GM12875 (cell line): ENCODE results near the gene SETBP1.

Experiments used
- H3K4me3 ChIP-seq: one replicate; pipeline ENCODE4 v1.5.1; 2011; ENCODE audit warnings: low read depth, low read length, control low read depth
- TF ChIP-seq, protein P1 (sequence below): IDR thresholded peaks from 2 replicates; pipeline ENCODE4 v1.5.1; 2011; ENCODE audit warnings: low read depth, mild to moderate bottlenecking, control low read depth, inconsistent platforms, low read length, moderate library complexity, borderline replicate concordance; ENCODE audit not compliant: insufficient read depth

Gene SETBP1

DNA sequence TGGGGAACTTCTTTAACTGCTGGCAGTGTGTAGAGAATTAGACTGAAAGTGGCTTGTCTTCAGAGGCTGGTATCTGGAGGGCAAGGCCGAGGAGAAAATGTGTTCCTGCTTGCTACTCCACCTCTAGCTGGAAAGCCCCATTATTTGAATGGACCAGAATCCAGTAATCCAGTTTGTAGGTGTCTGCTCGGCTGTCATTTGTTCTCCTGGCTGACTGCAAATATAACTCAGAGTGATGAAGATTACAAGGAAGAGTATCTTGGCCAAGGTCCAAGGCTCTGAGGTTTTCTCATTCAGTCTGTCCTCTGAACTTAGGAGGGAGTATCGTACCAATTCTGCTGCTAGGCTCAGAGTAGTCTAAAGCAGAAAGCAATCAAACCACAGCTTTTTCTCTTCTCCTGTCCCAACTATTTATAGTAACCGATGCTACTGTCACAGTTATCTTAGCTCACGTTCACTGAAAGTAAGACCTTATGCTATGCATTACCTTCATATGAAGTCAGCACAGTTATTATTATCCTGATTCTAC lies 228.6 kb downstream of the SETBP1 start:
- TF ChIP-seq, protein P1, sequence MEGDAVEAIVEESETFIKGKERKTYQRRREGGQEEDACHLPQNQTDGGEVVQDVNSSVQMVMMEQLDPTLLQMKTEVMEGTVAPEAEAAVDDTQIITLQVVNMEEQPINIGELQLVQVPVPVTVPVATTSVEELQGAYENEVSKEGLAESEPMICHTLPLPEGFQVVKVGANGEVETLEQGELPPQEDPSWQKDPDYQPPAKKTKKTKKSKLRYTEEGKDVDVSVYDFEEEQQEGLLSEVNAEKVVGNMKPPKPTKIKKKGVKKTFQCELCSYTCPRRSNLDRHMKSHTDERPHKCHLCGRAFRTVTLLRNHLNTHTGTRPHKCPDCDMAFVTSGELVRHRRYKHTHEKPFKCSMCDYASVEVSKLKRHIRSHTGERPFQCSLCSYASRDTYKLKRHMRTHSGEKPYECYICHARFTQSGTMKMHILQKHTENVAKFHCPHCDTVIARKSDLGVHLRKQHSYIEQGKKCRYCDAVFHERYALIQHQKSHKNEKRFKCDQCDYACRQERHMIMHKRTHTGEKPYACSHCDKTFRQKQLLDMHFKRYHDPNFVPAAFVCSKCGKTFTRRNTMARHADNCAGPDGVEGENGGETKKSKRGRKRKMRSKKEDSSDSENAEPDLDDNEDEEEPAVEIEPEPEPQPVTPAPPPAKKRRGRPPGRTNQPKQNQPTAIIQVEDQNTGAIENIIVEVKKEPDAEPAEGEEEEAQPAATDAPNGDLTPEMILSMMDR, result no peak

DNA sequence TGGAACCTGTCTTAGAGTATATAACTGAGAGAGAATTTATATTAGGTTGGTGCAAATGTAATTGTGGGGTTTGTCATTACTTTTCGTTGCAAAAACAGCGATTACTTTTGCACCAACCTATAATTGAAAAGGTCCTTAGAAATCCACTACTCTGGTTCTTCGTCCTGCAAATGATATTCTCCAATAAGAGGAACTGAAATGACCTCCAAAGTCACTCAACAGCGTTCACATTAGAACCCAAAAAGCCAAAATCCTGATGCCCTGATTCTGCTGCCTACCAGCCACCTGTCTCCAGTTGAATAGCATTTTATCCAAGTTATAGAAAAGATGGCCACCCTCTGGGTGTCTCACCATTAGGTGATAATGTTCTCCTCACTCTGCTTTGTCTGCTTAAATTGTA lies 230.6 kb downstream of the SETBP1 start:
- TF ChIP-seq, protein P1, result no peak
- no peak overlapping the region for H3K4me3 ChIP-seq

More for the DNA sequence above, 228.6 kb downstream of the SETBP1 start:
- H3K4me3 ChIP-seq, result no peak overlapping the region

DNA sequence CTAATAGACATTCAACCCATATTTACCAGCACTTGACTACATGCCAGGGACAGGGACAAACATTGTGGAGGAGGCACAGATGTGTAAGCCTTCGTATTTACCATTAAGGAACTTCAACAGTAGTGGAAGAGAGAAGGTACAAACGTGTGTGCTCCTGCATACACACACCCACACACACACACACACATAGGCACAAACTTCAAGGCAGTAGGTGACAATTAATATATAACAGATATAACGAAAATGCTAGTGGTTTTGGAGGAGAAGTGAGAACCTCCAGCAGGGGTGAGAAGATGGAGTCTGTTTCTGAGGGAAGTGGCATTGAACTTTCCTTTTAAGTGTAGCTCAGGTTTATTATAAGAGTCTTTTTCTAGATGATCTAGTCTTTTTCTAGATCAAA lies 231.1 kb downstream of the SETBP1 start:
- TF ChIP-seq, protein P1, result no peak
- no peak overlapping the region for H3K4me3 ChIP-seq

DNA sequence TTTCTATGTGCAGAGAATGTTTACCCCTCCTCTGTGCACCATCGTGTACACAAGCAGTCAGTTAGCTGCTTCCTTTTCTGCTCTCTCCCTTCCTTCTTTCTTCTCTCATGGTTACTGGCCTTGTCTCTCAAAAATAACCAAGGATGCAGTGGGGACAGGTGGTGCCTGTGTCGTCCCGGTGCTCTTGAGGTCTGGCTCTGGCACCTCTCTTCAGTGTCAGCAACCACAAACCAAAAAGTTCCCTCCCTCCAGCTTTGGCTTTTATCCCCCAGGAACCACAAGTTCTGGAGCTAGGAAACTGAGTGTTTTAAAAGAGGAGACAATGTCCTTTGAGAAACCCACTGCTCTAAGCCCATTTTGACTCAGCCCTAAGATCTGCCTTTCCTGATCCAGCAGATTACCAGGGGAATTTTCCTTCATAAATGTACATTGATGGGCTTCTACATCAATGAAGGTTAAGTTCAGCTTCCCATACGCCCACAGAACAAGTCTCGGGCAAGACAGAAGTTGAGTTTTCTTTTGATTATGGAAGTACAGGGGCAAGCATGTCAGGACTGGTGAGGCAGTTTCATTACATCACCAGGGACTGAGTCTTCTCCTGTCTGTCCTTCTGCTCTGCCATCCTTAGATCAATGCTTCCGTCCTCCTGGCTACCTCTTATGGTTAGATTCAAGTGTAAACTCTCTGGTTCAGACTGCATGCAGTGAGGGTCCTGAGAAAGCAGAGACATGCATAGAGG lies 232.2 kb downstream of the SETBP1 start:
- no peak overlapping the region for H3K4me3 ChIP-seq
- TF ChIP-seq, protein P1, result no peak

DNA sequence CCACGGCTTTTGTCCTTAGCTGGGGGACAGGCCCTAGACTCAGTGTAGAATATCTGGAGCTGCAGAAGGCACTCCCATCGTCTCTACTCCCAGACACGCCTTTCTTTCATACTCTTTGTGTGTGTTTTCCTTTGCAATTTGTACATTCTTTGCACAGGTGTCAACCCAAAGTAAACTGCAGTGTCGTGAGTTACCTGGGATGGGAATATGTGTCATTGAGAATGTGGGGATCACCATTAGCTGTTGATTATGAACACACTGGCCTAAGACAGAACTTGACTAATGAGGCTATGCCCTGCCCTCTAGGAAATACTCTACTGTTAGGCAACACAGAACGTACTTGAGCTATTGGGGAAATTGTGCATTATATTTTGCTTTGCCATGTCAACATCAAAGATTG lies 233.3 kb downstream of the SETBP1 start:
- no peak overlapping the region for H3K4me3 ChIP-seq
- TF ChIP-seq, protein P1, result no peak

DNA sequence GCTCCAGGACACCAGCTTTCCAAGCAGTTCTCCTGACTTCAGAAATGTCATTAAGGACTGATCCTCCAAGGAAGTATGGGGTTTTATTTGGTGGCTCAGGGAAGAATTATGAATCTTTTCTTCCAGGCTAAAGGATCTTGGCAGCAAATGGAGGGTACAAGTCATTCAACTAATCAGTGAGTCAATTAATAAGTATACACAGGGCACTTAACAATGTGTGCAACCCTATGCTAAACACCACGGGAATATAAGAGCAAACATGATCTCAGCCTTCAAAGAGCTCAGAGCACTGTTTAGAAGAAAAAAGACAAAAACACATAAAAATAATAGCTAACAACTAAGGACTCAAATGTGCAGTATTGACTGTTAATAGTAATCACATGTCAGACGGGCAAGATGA lies 234.5 kb downstream of the SETBP1 start:
- TF ChIP-seq, protein P1, result no peak
- no peak overlapping the region for H3K4me3 ChIP-seq

DNA sequence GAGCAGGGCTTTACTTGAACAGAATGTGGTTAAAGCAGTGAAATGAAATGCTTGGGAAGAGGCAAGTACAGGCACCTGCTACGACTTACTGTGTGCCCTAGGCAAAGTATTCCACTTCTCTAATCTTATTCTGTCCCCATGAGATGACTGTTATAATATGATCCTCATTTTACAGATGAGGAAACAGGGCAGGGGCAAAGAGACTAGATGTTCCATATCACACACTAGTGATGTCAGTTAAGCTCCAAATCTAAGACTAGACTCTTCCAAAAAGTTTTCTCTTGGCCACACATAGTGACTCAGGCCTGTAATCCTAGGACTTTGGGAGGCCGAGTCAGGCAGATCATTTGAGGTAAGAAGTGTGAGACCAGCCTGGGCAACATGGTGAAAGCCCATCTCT lies 235.0 kb downstream of the SETBP1 start:
- TF ChIP-seq, protein P1, result no peak

More for the DNA sequence above, 235.0 kb downstream of the SETBP1 start:
- H3K4me3 ChIP-seq, result no peak overlapping the region
